Head of caudate nucleus (tissue), 42 donors: ENCODE data around the gene AFF1.
"Not testable (repeated sequence)": the region's sequence is repeated elsewhere in the genome, so short reads cannot be mapped to it uniquely, and the experiment has no call there.

ENCODE experiments used
- DNase-seq, 42 donors: peaks; one replicate each; pipeline versions ENCODE4 v3.0.0 to v3.0.0-alpha.2; 2020 to 2021; ENCODE audit warnings: mixed read lengths in 7 of 42
- intact Hi-C: fragments of 100-400 bp; cut with DNase I; formaldehyde crosslinking; loops from one replicate; pipeline ENCODE4 v1.15.0; 2022

The AFF1 gene

DNA sequence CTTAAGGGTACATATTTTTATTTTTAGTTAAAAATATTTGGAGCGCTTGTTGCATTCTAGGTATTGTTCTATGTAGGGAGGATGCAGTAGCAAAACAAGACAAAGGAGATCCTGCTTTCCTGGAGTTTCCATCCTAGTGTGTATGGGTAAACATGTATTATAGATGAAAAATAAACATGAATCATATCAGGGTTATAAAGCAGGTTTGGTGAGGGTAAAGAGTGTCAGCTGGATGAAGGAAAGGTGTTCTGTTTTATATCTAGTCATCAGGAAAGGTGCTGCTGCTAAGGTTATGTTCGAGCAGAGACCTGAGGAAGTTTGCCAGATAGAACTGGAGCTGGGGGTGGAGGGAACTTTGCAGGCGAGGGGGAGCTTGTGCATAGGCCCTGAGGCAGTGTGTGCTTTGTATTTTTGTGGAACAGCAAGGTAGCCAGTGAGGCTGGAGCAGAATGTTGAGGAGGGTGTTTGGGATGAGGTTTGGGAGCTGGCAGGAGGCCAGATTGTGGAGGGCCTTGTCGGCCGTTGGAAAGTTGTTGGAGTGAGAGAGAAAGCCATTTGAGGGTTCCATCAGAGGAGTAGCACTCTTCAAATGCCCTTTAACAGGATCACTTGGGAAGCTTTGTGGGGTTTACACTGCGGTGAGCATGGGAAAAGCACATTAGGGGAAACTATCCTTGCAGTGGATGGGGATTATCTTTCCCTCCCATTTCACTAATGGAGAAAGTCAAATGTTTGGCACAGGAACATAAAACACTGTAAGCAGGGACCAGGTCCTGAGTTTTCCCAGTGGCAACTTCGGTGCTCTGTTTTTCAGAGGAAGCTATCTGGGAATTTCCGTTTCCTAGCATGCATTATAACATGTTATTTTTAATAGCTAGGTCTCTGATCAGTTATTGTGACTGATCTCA, 35.9 kb downstream of the AFF1 start:
- DNase-seq: no peak
- intact Hi-C loops: no loop called here

DNA sequence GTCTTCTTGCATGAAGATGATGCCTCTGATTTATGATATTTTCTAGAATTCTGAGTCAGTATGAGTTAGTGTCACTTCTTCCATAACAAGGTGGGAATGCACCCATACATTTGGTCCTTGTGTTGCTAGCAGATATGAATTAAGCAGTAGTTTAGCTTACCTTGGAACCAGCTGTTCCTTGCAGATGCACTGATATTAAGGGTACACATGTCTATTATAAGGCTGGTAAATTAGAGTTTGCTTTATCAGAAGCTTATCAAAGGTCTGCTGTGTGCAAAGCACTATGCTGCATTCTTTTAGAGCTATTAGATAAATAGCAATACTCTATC, 36.5 kb downstream of the AFF1 start:
- DNase-seq: no peak
- intact Hi-C loops: no loop called here

GRCh38 chr4:86972997-86973396, 38.2 kb downstream of the AFF1 start:
- intact Hi-C loops: no loop called here
- no peak for DNase-seq

DNA sequence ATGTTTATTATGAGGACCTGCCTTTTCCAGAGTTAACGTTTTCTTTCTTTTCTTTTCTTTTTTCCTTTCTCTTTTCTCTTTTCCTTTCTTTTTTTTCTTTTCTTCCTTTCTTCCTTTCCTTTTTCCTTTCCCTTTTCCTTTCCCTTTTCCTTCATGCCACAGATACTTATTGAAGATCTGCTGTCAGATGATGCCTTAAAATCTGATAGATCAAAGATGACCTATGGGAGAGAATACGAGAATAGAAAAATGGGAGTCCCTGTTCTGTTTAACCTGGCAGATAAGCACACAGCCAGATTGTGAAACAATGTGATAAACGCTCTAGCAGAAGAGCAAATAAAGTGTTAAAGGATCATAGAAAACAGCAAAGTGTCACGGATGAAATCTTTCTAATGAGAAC, 38.9 kb downstream of the AFF1 start:
- intact Hi-C loops: no loop called here
- no peak for DNase-seq

DNA sequence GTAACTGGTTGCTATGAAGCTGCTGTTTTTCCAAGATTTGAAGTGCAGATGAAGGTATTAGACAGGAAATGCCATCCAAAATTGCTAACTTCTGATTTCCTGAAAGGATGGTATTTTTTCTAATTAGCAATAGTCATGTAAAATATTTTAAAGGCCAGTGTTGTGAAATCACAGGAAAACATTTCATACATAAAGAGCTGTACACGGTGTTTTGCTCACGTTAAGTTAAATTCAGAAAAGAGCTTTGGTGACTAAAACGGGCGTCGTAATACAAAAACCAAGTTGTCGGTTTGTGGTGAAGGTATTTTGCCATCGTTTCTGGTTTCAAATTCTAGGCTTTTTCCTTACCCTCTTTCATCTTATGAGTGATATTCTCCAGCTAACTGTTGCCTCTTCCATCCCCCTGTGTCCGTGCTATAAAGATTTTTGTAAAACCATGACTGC, 39.8 kb downstream of the AFF1 start:
- DNase-seq: no peak
- intact Hi-C loops: no loop called here

GRCh38 chr4:86975927-86976326, 41.1 kb downstream of the AFF1 start:
- no peak for DNase-seq
- intact Hi-C loops: no loop called here

DNA sequence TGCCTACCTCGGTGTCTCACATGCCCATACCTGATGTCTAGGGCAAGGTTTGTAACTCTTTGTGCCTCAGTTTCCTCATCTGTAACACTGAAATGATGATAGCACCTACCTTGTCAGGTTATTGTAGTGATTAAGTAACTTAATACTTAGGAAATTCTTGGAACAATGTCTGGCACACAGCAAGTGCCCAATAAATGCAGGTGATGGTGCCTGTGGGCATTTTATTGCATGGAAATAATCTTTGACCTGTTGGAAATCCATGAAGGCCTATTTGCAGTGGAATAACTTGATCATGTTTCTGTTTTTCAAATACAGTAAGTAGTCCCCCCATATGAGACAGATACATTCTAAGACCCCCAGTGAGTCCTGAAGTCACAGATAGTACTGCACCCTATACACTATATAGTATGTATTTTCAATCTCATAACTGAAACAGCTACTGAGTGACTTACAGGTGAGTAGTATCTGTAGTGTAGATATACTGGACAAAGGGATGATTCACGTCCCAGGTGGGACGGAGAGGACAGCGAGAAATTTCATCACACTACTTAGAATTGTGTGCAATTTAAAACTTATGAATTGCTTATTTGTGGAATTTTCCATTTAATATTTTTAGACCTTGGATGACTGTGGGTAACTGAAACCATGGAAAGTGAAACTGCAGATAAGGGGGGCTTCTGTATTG, 42.1 kb downstream of the AFF1 start:
- DNase-seq: no peak
- intact Hi-C loops: no loop called here

GRCh38 chr4:86977621-86978184, 42.9 kb downstream of the AFF1 start:
- no peak for DNase-seq
- intact Hi-C loops: no loop called here

GRCh38 chr4:86978709-86979108, 43.9 kb downstream of the AFF1 start:
- intact Hi-C loops: no loop called here
- DNase-seq: no peak

- intact Hi-C loops: no loop called here
- no peak for DNase-seq
Observed at GRCh38 chr4:86980230-86980629, 45.4 kb downstream of the AFF1 start.

DNA sequence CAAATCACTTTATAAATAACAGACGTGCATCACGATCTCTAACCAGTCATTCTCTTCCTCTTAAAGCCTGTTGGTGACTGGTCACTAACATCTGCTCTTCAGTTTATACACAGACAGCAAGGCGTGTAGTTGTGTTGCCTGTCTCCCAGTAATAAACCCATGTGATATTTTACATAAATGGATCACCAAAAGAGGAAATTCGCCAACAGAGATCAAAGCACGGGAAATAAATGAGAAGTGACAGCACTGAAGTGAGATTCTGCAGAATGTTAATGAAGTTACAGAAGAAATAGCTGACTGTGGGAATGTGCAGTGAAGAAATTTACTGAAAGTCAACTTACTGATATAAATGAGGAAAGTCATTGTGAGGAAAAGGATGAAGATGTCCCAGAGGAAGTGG, 47.0 kb downstream of the AFF1 start:
- DNase-seq: no peak
- intact Hi-C loops: no loop called here

DNA sequence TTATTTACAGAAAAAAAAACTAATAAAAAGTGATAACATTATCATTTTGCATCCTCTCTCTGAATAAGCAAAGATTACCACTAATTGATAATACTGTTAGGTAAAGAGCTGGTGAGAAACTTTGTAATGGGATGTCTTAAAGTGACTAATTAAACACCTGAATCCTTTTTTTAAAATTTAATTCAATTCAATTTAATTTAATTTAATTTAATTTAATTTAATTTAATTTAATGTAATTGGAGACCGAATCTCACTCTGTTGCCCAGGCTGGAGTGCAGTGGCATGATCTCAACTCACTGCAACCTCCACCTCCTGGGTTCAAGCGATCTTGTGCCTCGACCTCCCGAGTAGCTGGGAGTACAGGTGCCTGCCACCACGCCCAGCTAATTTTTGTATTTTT, 51.0 kb downstream of the AFF1 start:
- intact Hi-C loops, DNase-seq: not testable (repeated sequence)

GRCh38 chr4:86989658-86990057, 54.8 kb downstream of the AFF1 start:
- intact Hi-C loops, DNase-seq: not testable (repeated sequence)

- intact Hi-C loops: no loop called here
- DNase-seq: no peak
Observed at GRCh38 chr4:86990510-86990909, 55.7 kb downstream of the AFF1 start.

GRCh38 chr4:86991994-86992393, 57.2 kb downstream of the AFF1 start:
- no peak for DNase-seq
- intact Hi-C loops: no loop called here

- DNase-seq: no peak
- intact Hi-C loops: no loop called here
Observed at GRCh38 chr4:86993909-86994681, 59.3 kb downstream of the AFF1 start.

- intact Hi-C loops: no loop called here
- DNase-seq: no peak
Observed at GRCh38 chr4:86994686-86995085, 59.9 kb downstream of the AFF1 start.

GRCh38 chr4:86996510-86996909, 61.7 kb downstream of the AFF1 start:
- DNase-seq, intact Hi-C loops: not testable (repeated sequence)

DNA sequence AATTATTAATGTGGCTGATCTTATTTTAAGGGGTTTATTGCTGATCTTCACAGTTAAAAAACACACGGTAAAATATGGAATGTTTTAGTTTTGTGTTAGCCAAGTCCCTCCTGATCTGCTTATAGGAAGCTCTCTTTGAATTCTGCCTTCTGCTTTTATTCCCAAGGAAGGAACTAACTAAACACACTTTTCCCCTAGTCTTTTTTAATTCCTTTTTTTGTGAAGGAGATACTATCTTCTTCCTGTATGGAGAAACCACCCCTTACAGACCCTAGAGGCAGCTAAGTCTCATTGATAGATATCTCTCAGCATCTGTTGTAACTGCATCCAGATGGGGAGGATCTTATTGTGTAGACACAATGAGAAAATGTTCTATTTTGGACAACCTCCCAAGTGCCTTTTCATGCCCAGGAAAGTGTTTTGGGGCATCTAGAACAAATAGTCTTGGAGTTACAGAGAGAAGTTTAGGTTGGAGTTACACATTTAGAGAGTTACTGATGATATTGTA, 64.4 kb downstream of the AFF1 start:
- intact Hi-C loops: no loop called here
- no peak for DNase-seq

DNA sequence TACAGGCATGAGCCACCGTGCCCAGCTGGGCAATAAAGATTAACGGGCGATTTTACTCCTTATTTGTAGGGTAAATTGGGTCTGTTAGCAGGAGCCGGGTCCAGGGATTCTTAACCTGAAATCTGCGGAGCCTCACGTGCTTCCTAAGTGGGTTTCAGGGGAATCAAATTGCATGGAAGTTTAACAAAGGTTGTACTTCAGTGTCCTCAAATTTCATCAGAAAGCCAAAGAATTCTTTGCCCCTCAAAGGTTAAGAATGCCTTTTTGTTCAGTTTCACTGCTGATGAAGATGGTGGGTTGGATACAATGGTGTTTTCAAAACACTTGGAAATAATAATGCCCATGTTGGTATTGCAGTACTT, 67.9 kb downstream of the AFF1 start:
- intact Hi-C loops: no loop called here
- DNase-seq: no peak
